AG09309 (cell line): ENCODE data around the gene PCNX4.
A peak's percentile ranks its signal among the peaks of the same experiment; 100 is the strongest.

Experiments used
- DNase-seq: peaks from one replicate; pipeline ENCODE4 v3.0.0-alpha.2; 2010; ENCODE audit warnings: low read depth
- H3K4me3 ChIP-seq: 2 replicates; pipeline ENCODE4 v1.5.1; 2011; ENCODE audit warnings: mild to moderate bottlenecking, low read depth, low read length, moderate library complexity; ENCODE audit not compliant: control insufficient read depth
- TF ChIP-seq, protein P1 (sequence below): IDR thresholded peaks from 2 replicates; pipeline ENCODE4 v1.5.1; 2011; ENCODE audit warnings: mild to moderate bottlenecking, low read depth, low read length, inconsistent platforms; ENCODE audit not compliant: insufficient read depth, control insufficient read depth; ENCODE audit errors: missing control alignments

Gene PCNX4

GRCh38 chr14:60125918-60126317, 34.2 kb downstream of the PCNX4 start:
- H3K4me3 ChIP-seq: no peak overlapping the region
- TF ChIP-seq, protein P1, sequence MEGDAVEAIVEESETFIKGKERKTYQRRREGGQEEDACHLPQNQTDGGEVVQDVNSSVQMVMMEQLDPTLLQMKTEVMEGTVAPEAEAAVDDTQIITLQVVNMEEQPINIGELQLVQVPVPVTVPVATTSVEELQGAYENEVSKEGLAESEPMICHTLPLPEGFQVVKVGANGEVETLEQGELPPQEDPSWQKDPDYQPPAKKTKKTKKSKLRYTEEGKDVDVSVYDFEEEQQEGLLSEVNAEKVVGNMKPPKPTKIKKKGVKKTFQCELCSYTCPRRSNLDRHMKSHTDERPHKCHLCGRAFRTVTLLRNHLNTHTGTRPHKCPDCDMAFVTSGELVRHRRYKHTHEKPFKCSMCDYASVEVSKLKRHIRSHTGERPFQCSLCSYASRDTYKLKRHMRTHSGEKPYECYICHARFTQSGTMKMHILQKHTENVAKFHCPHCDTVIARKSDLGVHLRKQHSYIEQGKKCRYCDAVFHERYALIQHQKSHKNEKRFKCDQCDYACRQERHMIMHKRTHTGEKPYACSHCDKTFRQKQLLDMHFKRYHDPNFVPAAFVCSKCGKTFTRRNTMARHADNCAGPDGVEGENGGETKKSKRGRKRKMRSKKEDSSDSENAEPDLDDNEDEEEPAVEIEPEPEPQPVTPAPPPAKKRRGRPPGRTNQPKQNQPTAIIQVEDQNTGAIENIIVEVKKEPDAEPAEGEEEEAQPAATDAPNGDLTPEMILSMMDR: no peak
- DNase-seq: no peak

DNA sequence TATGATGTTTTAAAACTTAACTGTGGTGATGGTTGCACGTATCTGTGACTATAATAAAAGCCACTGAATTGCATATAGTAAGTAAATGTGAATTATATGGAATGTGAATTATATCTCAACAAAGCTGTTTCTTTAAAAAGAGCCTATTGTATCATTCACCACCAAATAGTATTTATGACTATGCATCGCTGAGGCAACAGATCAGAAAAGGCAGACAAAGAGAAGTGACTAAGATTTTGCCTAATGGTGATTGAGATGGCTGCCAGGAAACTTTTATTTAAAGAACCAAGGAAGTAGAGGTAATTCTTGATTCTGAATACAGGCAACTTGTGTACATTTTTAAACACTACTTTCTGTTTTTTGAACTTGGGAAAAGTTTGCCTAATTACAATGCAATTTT, 41.8 kb downstream of the PCNX4 start:
- DNase-seq: no peak
- no peak overlapping the region for H3K4me3 ChIP-seq
- TF ChIP-seq, protein P1: no peak

- TF ChIP-seq, protein P1: no peak
Measured at GRCh38 chr14:60134702-60135101, 43.0 kb downstream of the PCNX4 start.

GRCh38 chr14:60151715-60152114, 60.0 kb downstream of the PCNX4 start:
- peak; percentile 87 for DNase-seq
- H3K4me3 ChIP-seq: no peak overlapping the region
- TF ChIP-seq, protein P1: no peak

More at GRCh38 chr14:60134702-60135101, 43.0 kb downstream of the PCNX4 start:
- no peak overlapping the region for H3K4me3 ChIP-seq
- no peak for DNase-seq

DNA sequence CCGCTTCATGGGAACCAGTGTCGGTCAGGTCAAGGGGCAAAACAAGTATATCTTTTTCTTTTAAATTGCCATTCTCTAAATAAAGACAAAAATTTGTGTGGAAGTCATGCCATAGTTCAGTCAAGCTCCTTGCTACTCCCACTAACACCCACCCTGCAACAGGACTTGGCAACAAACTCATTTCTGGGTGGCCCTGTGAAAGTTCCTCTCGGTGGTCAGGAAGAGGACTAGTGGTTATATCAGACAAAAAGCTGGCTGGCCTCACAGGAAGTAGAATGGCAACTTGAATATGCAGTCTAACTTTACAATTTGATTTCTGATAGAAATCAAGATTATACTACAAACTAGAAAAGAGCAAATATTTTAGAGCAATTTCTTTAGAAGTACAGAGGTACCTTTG, 62.3 kb downstream of the PCNX4 start:
- DNase-seq: no peak
- H3K4me3 ChIP-seq: no peak overlapping the region
- TF ChIP-seq, protein P1: no peak

- H3K4me3 ChIP-seq: no peak overlapping the region
- TF ChIP-seq, protein P1: no peak
- DNase-seq: no peak
Measured at GRCh38 chr14:60154671-60155070, 62.9 kb downstream of the PCNX4 start.

DNA sequence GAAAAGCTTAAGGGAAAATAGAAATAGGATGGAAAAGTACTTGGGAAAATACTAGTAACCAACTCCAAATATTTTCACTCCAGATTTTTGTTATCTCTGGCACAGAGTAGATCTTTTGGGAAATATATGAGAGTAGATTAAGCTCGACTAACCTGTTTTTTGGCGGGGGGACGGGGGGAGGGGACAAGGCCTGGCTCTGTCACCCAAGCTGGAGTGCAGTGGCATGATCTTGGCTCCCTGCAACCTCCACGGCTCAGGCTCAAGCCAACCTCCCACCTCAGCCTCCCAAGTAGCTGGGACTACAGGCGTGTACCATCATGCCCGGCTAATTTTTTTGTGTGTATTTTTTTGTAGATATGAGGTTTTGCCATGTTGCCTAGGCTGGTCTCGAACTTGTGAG, 68.7 kb downstream of the PCNX4 start:
- no peak for DNase-seq
- TF ChIP-seq, protein P1: no peak
- no peak overlapping the region for H3K4me3 ChIP-seq
